IPS DF 4.7 (cell line): ENCODE measurements around the gene HIGD2A.
"Not testable (repeated sequence)": the region's sequence is repeated elsewhere in the genome, so short reads cannot be mapped to it uniquely, and the experiment has no call there.

Source experiments
- DNase-seq: peaks from one replicate; pipeline ENCODE4 v3.0.0-alpha.2; 2013; ENCODE audit warnings: low spot score; ENCODE audit errors: extremely low read depth

The HIGD2A gene

DNA sequence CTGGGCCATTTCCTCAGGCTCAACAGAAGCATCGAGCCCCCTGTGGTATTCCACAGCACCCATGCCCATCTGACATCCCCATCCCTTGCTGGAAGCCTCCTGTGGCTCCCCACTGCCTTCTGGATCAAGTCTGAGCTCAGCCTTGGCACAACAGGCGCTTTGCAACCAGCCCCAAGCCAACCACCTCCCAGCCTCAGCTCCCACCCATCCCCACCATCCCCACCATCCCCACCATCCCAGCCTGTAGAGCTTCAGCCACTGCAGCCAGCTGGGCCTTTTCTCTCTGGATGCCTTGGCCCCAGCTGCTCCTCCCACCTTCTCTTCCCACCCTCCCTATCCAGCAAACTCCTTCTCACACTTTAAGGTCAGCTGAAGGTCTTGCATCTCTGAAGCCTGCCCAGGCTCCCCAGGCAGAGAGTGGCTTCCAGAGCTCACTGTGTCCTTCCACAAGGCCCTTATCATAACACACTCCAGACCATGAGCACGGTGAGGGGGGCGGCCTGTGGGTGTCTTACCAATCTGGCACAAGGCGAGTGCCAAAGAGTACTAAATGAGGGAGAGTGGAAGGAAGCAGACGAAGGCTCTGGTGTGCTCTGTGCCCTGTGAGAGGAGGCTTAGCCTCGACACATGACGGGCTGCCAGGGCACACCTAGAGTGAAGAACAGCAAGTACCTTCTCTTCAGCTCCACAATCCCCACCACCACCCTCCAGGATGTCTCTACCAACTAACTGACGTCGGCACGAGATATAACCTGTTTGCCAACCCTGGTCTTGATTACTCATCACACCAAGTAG, 6.5 kb downstream of the HIGD2A start:
- no peak for DNase-seq

DNA sequence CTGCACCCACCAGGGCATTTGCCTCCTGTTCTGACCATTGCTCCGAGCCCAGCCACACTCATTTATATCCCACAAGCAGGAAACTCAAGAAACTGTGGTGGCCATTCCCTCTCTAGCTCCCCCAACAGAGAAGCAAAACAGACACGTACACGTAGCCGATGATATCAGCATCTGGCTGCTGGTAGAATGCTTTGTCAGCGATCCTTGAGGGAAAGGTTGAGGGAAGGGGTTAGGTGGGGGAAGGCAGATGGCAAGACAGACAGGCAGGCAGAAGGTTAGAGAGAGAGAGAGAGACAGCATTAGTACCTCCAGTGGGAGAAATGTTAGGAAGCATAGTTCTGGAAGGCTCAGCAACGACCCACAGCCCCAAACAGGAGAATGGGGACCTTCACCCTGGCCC, 7.8 kb downstream of the HIGD2A start:
- no peak for DNase-seq

DNA sequence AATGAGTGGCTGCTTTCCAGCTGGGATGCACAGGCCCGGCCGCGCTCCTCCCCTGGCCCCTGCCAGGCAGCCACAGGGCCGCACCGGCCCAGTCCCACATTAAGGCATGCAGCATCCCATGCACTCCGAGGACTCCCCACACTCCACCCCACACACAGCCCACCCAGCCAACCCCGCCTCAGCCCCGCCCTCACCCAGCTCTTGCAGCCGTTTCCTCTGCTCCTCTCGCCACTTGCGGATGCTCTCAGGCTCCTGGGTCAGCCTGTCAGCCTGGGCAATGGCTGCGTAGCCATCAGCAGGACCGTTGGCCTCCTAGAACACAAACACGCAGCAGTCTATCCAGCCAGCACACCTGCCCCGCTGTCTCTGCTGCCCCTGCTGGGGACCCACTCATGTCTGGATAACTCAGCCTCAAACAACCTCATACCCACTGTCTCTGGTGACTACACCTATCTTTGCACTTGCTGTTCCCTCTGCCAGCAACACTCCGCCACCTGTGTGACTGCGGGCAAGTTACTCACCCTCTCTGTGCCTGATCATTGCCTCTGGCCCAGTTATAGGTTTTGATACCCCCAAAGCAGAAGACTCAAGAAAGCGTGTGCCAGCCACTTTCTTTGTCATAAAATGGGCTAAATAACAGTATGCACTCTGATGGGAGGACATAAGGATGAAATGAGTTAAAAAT, 9.3 kb downstream of the HIGD2A start:
- DNase-seq, result no peak

DNA sequence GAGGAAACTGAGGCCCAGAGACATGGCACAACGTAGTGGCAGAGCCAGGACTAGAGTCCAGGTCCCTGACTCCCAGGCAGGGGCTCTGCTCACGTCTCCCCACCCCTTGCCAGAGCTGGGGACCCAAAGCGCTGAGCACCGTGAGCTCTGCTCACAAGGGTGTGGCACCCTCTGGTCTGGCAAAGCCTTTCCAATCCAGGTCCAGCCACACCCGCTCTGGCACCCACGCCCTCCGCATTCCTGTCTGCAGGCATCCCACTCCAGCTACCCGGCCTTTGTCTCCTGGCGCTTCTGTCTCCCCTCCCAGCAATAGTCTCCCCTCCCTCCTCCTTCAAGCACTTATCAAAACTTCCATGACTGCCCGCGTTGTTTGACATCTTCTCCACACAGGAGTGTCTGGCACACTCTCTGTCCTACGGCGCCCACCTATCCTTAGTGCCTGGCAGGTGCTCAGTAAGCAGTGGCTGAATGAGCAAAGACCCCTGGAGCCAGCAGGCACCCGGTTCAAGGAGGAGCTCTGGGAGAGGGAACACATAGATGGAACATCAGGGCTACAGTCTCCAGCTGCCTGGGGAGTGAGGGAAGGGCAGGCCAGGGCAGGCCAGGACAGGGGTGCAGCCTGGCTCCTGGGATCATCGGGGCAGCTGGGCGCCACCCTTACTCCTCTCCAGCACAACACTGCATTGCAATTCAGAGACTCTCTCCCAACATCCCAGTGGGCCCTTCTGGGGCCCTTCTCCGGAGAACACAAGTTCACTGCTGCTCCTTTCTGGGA, 12.0 kb downstream of the HIGD2A start:
- no peak for DNase-seq

- no peak for DNase-seq
These were observed 13.0 kb downstream of the HIGD2A start for GRCh38 chr5:176401281-176402205.

DNA sequence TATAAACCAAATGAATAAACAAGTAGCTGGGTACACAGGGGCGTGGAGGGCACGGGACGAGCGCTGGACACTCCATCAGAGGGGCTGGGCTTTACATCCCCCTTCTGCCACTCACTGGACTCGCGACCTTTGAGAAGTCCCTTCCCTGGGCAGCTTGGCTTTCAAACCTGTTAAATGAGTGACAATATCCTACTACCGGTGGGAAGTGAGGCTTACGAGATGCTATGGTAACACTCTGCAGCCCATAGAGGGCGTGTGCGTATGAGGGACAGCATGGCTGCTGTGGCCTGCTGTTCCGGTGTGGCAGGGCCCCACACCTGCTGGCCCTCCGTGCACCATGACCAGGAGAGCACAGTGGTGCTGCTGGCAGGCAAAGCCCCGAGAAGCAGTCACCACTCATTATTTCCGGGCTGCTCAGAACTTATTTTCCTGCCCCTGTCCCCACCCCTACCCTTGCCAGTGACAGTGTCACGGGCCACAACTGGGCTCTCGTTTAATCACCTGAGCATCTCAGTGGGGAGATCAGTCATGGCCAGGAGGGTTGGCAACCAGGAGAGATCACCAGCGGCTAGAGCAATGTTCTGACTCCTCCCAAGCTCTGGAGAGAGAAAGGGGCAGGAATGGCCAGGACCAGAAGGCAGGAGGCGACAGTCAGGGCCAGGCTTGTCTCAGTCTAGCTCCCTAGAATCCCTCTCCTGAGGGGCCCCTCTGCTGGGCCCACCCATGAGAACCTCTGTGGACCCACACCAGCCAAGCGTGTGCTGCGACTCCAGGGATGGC, 17.3 kb downstream of the HIGD2A start:
- DNase-seq, result no peak

DNA sequence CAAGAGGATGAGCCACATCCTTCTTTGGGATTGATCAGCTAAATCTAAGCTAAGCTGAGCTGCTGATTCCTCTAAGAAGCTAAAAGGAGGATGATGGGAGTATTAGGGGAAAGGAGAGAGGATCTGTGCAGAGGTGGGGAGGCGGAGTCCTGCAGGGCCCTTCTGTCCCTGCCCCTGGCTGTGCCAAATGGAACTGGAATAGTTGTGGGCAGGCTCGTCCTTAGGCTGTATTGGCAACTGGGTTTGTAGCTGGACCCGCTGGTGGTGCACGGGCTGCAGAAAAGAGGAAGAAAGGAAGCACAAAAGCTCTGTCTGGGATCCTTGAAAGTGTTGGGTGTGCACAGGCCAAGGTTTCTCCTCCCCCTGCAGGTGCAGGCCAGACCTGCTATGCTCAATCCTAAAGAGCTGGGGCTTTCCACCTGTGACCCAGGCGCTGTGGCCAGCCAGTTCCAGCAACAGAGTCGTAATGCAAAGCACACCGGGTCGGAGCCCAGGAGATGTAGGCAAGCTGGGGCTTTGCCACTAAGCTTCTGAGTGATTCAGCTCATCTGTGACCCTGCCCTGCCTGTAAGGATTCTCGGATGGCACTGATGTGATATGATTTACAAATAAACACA, 18.0 kb downstream of the HIGD2A start:
- DNase-seq, result no peak

DNA sequence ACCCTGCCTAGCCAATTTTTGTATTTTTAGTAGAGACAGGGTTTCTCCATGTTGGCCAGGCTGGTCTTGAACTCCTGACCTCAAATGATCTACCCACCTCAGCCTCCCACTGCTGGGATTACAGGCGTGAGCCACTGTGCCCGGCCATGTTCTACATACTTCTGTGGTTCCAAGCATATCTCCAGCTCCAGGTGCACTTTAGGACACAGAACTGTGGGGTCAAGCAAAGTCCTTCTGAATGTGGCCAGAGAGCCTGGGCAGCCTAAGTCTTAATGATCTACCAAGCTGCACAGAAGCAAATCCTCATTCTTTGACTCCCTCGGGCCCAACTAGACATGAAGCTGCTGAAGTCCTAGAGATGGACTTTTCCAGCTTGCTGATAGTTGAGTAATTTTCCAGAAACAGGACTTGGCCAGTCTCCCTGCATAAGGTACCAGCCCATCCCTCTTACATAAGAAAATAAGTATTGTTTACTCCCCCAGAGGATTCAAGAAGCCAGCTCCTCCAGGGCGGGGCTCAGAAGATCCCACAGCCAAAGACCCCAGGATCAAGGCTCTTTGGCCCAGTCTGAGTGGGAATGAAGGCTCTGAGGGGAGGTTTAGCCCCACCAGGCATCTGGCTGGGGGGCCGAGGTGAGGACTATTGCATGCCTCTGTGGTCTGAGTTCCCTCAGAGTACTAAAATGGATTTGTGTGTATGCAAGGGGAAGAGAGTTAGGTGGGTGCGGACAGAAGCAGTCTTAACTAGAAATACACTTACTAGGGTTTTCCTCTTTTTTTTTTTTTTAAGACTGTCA, 19.1 kb downstream of the HIGD2A start:
- DNase-seq, result no peak

- DNase-seq, result not testable (repeated sequence)
These were observed 19.7 kb downstream of the HIGD2A start for GRCh38 chr5:176408252-176408573.

GRCh38 chr5:176408590-176408989, 20.0 kb downstream of the HIGD2A start:
- DNase-seq, result no peak

DNA sequence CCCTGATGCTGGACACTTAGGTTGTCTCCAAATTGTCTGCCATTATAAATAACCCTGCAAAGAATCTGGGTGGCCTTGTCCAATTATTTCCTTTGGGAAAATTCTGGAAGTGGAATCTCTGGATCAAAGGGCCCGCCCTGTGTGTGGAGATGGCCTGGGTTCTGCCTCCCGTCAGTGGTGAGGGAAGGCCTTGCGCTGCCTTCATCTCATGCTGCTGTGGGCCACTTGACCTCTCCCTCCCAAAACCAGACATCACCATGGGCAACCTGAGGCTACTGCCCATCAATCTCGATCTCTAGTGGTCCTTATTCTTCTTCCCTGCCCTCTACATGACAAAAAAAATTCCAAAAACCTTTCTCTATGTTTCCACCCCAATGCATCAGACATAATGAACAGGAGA, 21.2 kb downstream of the HIGD2A start:
- DNase-seq, result no peak

GRCh38 chr5:176410486-176411180, 22.1 kb downstream of the HIGD2A start:
- DNase-seq, result no peak

- DNase-seq, result no peak
These were observed 24.1 kb downstream of the HIGD2A start for GRCh38 chr5:176412517-176413254.

GRCh38 chr5:176413255-176413565, 24.7 kb downstream of the HIGD2A start:
- DNase-seq, result no peak

GRCh38 chr5:176413709-176414191, 25.2 kb downstream of the HIGD2A start:
- no peak for DNase-seq

- DNase-seq, result no peak
These were observed 26.2 kb downstream of the HIGD2A start for GRCh38 chr5:176414704-176415103.

DNA sequence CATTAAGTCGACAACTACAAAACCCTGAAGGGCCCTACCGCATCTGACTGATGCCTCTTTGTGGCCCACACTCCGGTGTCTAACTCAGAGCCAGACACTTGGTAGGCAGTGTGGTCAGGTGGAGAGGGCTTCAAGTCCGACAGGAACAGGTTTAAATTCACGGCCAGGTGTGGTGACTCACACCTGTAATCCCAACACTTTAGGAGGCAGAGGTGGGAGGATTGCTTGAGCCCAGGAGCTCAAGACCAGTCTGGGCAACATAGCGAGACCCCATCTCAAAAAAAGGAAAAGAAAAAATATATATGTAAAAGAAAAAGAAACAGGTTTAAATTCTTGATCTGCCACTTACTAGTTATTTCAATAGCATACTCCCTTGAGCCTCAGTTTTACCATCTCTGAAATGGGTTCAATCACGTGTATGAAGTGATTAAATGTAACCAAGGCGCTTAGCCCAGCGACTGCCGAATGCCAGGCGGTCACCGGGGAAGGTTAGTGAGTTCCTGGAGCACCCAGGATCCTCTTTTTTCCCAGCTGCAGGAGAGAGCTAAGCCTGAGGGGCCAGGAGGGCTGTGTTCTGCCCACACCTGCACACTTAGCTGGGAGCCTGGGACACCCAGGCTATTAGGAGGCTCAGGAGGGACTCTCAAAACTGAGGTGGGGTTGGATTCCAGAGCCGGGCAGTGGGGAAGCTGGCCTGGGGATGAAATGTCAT, 26.8 kb downstream of the HIGD2A start:
- no peak for DNase-seq
